CD4-positive, alpha-beta T cell treated with Interleukin-15 for 4 hours (primary cell): ENCODE data around the gene PHKA2.

ENCODE experiments used
- DNase-seq: peaks from one replicate; pipeline ENCODE4 v3.0.0-alpha.2; 2020; ENCODE audit warnings: low spot score

The PHKA2 gene

DNA sequence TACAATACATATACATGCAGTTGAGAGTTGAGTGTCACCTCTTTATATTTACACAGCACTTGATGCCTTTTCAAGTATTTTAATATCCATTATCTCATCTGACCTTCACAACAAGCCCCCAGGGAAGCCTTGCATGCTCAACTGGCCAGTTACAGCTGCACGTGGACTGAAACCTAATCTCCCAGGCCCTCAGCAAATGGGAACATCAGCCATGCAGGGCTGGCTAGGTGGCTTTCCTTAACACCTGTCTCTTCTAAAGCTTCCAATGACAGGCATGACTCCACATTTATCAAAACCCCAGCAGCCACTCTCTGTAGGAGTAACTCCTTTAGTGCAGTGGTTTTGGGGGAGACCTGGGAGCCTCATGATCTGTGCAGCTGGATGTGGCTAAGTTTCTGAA, 56.4 kb downstream of the PHKA2 start:
- DNase-seq, result no peak

DNA sequence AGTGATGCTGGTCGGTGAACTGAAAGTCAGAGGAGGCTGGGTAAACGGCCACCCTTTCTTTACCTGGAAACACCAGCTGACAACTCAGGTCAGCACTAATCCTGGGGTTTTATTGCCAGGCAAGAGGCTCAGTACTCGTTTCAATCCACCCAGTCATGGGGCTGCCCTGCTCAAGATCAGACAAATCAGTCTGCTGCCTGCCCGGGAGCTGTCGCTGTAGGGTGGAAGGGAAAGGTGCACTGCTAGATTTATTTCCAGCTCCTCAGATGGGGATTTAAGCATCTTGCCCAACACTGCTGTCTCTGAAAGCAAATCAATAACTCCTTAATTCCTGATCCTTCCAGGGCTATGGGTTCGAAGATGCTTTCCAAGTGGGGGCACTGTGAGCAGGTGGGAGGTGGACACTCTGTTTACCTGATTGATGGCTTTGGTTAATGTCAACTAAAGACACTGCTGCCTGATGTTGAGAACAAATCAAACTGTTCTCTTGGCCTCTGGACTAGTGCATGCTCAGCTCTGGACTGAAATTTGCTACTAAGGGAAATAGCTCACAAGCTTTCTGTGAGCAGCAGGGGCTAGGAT, 59.3 kb downstream of the PHKA2 start:
- no peak for DNase-seq

DNA sequence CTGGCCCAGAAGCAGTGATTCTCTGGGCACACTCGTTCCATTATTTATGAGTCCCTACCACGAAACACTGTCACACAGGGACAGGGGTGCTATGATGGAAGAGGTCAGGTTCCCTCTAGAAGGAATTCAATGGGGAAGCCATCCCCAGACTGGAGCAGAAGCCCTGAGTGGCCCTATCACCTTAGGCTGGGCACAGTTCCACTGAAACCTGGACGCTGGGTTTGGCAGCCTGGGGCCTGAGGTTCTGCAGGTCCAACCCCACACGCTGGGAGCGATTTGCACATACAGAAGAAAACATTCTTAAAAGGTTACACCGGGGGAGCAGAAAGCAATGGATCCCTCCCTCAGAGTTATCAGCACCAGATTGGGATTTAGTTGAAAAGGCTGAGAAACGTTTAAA, 63.3 kb downstream of the PHKA2 start:
- no peak for DNase-seq

DNA sequence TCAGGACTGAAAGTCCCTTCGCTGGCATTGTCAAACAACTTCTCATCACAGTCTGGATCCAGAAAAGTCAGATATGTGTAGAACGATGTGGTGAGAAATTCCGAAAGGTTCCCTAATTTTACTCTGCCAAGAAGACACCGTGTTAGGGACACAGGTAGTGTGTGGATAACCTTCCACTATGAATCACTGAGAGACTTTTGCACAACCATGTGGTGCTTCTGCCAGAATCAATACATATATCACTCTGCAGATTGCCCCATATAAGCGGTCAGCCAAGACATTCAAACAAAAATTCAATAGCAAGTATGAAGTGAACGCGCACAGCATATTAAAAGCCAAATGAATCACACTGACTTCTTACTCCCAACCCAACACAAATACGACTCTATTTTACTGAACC, 63.8 kb downstream of the PHKA2 start:
- no peak for DNase-seq

DNA sequence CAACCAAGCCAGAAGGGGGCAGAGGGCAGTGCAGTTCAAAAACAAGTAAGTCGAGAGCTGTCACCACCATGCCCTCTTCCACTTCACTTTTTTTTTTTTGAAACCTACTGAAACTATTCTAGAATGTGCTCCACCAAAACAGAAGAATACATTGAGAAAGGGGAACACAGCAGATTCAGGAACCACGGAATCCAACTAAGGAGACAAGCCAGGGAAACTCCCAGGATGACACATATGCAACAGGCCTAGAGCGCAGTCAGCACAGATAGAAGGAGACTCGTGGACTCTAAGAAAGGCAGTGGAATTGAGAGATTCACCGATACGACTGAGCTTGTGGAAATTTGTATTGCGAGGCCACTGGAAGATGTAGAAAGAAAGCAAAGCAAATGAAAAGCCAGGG, 66.1 kb downstream of the PHKA2 start:
- no peak for DNase-seq

DNA sequence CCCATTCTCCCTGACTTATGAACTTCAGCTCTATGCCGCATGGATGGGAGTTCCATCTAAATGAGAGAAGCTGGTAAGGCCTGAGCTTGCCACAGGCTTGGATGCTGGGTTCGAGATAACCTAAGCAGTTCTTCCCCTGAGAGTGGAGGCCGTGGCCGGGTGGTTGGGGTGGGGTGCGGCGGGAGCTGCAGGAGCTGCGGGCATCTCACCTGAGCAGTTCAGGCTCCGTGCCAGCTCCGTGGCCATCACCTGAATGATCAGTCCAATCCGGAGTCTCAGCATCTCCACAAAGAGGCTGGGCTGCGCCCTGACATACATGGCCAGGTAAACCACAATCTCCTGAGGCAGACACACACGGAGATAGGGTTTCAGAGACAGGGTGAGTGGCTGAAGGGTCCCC, 77.6 kb downstream of the PHKA2 start:
- DNase-seq, result no peak

DNA sequence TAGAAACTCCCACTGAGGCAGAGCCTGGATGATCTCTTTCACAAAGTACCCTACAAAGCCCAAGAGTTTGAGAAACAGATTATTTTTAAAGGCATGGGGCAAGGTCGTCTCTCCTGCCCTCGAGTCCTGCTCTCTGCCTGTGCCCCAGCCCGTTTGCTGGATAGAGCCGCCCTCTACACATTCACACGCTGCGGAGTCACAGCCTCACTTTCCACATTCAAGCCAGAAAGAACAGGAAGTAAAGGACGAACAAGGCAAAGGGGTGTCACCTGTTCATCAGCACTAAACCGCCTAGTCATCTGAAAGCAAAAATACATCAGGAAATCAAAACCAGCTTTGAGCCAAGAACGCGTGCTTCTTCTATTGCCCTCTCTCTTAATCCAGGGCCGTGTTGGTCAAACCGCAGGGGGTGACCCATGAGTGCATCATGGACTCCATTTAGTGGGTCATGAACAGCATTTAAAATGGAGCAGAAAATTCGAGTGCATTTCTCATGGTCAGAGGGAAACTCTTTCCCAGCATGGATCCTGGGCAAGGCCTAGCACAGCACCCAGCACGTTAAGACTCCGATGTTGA, 83.4 kb downstream of the PHKA2 start:
- DNase-seq, result no peak

DNA sequence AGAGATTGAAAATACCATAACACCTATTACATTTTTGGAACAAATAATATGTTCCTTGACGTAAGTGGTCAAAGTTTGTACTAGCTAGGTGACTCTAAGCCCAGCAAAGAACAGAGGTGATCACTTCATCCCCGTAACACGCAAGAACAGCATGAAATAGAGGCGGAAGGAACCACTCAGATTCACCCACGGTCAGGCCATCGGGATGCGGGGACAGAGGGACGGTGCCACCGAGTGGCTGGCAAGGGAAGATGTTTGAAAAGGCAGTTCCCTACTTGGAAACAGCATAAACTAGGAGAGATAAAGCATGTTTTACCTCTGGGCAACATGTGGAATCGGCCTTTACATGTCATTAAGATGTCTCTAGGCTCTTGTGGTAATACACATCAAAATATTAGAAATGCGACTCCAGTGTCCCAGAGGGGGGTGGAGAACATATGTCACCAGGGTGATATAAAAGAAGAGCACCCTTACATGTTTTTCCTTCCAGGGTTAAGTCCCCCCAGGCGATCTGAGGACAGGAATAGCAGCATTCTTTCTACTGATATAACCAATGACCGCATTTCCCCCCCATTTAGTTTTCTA, 84.0 kb downstream of the PHKA2 start:
- no peak for DNase-seq

DNA sequence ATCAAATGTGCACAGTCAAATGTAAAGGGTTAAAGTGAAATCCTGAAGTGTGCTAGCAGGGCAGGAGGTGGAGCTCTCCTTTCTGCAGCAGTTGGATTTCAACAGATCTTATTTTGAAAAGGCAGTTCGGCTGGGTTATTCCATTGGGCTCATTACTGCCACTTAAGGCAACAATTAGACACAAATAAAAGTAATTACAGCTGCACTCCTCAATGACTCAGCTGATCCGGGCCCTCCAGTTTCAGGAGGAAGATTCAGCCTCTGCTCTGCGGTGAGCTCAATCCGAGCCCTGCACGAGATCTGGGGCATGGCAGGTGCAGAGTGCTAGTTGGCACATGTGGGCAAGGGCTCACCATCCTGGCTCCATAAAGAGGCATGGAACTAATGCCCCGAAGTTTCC, 85.4 kb downstream of the PHKA2 start:
- no peak for DNase-seq

DNA sequence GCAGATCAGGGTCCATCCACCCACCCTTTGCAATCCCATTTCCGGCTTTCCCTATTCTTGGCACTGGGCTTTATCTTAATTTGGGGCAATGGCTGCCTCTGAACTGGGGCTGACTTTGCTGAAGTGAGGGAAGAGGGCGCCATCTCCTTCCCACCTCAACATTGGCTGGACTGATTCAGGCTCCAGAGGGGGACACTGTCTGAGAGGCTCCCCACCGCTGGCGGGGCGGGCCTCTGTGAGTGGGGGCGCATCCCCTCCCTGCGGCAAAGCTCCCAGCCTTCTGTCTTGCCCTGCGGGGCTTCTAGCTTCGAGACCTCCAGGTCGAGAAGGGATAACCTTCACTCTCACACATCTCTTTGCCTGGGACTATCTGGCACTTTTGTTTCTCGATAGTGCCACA, 85.8 kb downstream of the PHKA2 start:
- DNase-seq, result no peak

DNA sequence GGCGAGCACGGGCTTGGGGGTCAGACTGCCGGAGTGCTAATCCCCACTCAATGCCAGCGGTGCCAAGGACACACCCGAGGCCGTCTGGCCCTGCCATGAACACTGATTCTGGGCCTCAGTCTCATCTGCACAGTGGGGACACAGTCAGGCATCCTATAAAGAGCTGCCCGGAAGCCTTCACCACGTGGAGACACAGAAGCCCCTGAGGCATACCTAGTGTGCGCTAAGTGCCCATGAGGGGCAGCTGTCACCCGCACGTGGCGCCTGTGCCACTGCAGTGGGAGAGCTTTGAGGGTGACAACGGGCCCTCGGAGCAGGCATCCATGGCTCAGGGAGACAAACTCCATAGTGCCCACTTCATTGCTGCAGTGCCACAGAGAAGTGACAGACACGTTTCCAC, 86.3 kb downstream of the PHKA2 start:
- DNase-seq, result no peak

DNA sequence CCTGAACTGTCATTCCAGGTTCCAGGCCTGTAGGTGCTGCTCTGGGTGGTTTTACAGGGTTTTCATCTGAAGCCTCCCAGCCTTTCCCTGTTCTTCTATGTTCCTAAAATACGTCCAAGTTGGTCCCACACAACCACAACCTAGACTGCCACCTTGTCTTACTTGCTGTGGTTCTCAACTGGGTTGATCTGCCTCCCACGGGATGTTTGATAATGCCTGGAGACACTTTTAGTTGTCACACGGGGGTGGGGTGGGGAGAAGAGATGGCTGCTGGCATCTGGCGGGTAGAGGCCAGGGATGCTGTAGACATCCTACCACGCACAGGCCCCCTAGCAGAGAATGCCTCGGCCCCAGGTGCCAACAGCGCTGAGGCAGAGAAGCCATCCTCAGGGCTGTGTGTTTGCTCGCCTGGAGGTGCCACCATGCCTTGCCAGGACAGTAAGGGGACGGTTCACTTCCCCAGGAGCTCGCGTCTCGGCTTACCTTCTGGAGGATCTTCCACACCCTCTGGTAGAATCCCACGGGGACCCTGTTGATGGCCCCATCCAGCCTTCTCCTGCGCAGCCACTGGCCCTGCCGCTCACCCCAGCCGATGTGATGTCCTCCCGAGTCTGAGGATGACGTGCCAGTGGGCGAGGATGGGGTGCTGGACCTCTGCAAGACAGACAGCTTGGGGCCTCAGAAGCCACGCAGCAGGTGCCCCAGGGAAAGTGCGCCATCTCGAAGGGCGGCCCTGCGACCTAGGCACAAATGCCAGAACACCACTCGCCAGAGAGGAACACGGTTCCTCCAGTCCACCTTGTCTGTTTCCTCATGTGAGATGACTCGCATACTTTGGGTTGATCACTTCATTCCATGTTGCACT, 87.0 kb downstream of the PHKA2 start:
- no peak for DNase-seq

DNA sequence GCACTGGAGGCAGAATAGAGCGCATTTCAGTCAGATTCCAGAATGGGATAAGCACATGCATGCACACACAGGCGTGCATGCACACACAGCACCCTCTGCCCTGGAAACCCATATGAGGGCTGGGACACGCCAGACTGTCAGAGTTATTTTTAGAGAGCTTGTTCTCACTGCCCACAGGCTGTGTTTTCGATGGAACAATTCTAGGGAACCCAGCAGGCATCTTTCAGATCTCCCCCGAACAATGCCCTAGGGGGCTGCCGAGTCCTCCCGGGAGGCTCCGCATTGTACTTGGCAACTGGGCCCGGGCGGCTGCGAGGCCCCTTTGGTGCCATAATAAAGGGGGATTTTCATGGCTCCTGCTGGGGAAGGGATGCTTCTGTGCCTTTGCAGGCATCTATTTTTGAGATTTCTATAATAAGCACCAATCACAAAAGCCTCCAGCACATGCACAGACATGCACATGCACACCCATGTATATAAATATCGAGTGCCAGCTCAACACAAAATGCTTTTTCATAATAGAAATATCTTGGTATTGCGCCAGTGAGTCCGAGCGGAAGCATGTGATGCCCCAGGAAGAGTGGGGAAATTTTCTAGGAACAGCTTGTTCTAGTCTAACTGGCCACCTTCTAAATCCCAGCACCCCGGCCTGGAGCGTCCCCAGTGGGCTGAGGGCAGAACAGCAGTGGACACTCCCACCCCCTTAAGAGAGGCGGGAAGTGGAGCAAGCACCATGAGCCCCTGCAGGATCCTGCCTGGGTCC, 88.5 kb downstream of the PHKA2 start:
- no peak for DNase-seq

DNA sequence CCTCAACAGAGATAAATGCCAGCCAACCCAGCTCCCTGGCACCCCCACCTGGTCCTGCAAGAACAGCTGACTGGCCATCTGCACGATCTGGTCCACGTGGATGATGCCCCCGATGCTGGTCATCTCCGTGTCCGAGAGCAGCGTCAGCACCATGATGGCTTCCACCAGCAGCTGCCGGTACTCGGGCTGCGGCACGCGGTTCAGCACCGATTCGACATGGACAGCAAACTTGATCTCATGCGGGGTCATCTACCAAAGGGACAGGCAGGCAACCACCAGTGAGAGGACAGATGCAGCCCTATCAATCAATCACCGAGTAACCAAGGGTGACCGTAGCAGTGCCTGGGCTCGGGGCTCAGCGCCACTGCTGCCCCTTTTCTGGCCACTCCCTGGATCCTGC, 89.8 kb downstream of the PHKA2 start:
- no peak for DNase-seq

DNA sequence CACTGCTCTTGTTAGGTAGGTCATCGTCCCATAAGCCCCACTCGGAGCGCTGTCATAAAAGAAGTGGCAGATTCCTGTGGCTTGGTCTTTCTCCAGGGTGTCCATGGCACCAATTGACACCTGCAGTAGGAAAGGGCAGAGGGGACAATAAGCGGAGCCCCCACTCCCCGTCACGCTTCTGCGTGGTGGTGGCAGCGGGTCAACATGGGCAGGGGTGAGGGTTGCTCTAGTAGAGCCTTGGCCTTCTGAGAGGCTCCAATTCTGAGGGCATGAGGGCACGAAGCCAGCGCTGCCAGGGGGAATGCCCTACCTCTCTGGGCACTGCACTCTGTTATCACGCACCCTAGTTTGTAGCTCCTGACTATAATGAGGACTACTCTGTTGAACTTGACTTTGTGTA, 90.4 kb downstream of the PHKA2 start:
- no peak for DNase-seq

DNA sequence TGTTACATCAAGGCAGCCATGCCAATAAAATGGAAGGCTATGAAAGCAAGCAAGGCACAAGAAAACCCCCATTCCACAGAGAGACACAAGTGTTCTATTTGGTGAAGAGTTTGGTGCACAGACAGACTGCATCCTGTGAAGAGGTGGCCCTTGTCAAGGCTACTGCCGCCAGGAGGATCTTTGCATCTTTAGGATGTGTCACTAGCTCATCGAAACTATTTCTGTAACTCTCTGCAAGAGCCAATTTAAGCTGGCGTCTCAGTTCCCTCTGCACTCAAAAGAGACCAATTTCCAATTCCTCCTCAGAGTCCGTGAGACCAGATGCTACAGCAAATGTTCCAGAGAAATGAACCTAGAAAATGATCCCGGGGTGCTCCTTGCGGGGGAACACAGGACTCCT, 91.0 kb downstream of the PHKA2 start:
- no peak for DNase-seq

DNA sequence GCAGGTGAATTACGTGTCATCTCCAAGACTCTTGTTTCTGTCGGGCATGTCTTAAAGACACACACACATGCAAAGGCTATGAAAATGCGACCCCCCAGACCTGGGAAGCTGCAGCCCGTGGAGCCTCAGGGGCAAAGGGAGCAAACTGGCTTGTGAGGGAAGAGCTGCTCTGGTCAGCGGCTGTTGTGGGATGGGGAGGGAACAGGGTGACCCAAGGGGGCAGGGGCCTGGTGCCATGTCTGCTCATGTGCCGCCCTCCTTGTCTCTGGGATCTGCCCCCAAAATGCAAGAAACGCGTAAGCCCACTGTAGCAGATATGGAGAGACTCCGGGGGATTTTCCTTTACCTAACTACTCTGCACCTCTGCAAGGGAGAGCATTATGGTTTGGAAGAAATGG, 92.4 kb downstream of the PHKA2 start:
- DNase-seq, result no peak

DNA sequence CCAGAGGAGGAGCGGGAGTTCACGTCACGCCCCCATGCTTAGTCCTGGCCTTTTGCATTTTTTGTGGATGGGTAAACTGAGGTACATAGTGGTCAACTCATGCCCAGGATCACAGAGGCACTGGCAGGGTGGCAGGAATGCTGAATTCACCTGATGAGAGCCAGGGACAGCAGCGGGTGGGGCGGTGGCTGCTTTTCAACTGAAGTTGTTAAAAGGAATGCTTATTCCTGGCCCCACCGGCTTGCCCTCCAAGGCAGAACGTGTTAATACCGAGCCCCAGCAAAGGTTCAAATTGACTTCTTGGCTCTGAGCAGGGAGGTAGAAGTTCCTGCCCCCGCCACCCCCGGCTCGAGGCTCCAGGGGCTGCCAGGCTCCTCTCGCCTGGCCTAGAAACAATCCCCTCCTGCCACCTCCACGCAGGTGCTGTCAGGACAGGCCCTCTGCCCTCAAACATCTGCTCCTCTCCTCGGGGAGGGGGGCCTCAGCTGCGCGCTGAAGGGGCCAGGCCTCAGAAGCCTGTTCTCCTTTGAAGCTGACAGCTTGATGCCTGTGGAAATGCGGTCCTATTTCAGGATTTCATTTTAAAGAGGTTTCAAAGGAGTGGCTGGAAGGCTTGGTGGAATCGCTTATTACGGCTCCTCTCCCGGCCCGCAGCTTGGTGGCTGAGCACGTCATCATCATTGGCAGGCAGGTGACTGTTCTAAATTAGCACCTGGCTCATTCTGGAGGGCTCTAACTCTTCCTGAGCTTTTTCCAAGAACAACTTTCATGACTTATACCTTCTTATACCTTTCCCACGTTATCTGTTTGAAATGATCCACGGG, 93.0 kb downstream of the PHKA2 start:
- DNase-seq, result no peak

DNA sequence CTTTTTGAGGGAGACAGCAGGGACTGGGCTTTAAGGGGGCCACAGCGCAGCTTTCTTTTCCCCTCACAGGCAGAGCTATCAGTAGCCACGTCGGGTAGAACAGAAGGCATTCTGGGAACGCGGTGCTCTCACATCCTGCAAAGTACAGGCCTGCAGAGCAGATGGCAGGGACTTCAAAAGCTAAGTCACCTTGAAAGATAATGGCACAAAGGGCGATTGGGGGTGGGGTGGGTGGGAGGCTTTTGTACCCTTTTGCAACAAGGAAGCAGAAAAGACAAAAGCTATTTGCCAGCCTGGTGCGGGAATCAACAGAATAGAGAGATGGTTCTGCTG, 93.9 kb downstream of the PHKA2 start:
- DNase-seq, result no peak

DNA sequence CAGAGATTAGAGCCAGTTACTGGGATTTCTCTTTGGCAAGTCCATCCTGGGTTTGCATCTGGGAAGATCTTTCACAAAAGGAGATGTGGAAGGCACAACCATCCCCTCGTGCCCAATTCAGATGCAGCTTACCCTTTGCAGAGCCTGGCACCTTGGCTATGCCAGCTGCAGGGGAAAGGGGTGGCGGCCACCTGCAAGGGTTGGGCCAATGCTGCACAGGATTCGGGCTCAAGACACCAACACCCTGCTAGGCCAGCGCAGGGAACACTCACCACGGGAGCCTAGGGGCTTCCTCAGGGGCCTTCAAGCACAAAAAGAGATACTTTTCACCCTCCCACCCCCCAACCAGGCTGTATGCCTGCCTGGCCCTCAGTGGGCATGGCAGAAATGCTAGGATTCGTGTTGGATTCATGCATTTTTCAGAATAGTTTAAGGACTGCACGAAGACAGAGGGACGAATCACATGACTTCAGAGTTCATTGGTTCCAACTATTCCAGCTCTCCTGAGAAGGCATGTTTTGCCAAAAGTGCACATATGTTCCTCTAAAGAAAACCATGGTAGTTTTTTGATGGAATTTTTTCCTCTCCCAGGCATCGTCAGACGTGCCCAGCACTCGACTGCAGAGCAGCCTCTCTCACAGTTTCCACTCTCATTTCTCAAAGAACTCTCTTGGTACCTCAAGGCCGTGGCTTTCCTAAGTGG, 94.4 kb downstream of the PHKA2 start:
- no peak for DNase-seq

DNA sequence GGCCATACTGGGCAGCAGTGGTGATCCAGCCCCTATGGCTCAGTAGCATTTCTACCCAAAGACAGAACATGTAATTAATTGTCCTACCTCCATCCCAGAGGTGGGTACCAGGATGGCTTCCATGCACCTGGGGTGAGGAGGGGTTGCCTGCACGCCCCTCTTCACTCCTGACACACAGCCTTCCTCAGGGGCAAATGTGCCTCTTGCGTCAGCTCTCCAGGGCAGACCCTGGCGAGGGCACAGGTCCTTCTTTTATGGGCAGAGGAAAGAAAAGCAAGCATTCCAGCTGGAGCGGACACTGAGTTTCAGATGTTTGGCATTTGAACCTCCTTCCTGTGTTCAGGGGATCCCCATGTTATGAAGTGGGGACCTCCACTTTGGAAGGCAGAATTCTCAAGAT, 95.6 kb downstream of the PHKA2 start:
- DNase-seq, result no peak
